Dendritic cell treated with granulocyte-macrophage colony-stimulating factor and Interleukin-4, amounts not matched to agents 40 ng/mL and 50 ng/mL, for 4 days (primary cell): ENCODE measurements around the gene TDRD3.

Source experiments
- H3K27ac Mint-ChIP-seq: one replicate; pipeline ENCODE4 v1.8.0; 2022; ENCODE audit warnings: mild to moderate bottlenecking, mixed read lengths
- H3K27me3 Mint-ChIP-seq: one replicate; pipeline ENCODE4 v1.8.0; 2022; ENCODE audit warnings: mild to moderate bottlenecking, mixed read lengths
- H3K36me3 Mint-ChIP-seq: one replicate; pipeline ENCODE4 v1.8.0; 2022; ENCODE audit warnings: low read depth, mixed read lengths
- H3K4me1 Mint-ChIP-seq: one replicate; pipeline ENCODE4 v1.8.0; 2022; ENCODE audit warnings: low read depth, mixed read lengths
- H3K4me3 Mint-ChIP-seq: one replicate; pipeline ENCODE4 v1.8.0; 2022; ENCODE audit warnings: mild to moderate bottlenecking, moderate library complexity, mixed read lengths
- H3K9me3 Mint-ChIP-seq: one replicate; pipeline ENCODE4 v1.8.0; 2022; ENCODE audit warnings: mixed read lengths
- intact Hi-C: fragments of 100-400 bp; cut with micrococcal nuclease; formaldehyde crosslinking; loops from one replicate; pipeline ENCODE4 v1.15.0; 2022

The TDRD3 gene

GRCh38 chr13:60584976-60585375 lies 188.0 kb downstream of the TDRD3 start:
- no peak overlapping the region for H3K4me3 Mint-ChIP-seq
- H3K27ac Mint-ChIP-seq = no peak overlapping the region
- no peaks in the 10 kb centered on the region for H3K36me3 Mint-ChIP-seq
- H3K27me3 Mint-ChIP-seq = no peaks in the 10 kb centered on the region
- H3K4me1 Mint-ChIP-seq = no peaks in the 10 kb centered on the region
- H3K9me3 Mint-ChIP-seq = peaks cover 42% of the 10 kb centered on the region
- intact Hi-C loops = no loop called here

GRCh38 chr13:60590800-60591747 lies 194.1 kb downstream of the TDRD3 start:
- H3K27ac Mint-ChIP-seq = no peak overlapping the region
- intact Hi-C loops = no loop called here
- H3K9me3 Mint-ChIP-seq = peaks cover 13% of the 10 kb centered on the region
- no peaks in the 10 kb centered on the region for H3K27me3 Mint-ChIP-seq
- H3K4me1 Mint-ChIP-seq = no peaks in the 10 kb centered on the region
- no peak overlapping the region for H3K4me3 Mint-ChIP-seq
- H3K36me3 Mint-ChIP-seq = no peaks in the 10 kb centered on the region

- Mint-ChIP-seq H3K36me3 (no peaks in the 10 kb centered on the region), H3K4me3 (no peak overlapping the region), H3K9me3 (no peaks in the 10 kb centered on the region), H3K27me3 (no peaks in the 10 kb centered on the region), H3K4me1 (no peaks in the 10 kb centered on the region), H3K27ac (no peak overlapping the region)
- intact Hi-C loops = no loop called here
Observed at GRCh38 chr13:60603049-60603448, 206.0 kb downstream of the TDRD3 start.

- intact Hi-C loops = no loop called here
- H3K27me3 Mint-ChIP-seq = no peaks in the 10 kb centered on the region
- H3K36me3 Mint-ChIP-seq = no peaks in the 10 kb centered on the region
- no peaks in the 10 kb centered on the region for H3K9me3 Mint-ChIP-seq
- no peaks in the 10 kb centered on the region for H3K4me1 Mint-ChIP-seq
- H3K27ac Mint-ChIP-seq = no peak overlapping the region
- no peak overlapping the region for H3K4me3 Mint-ChIP-seq
Observed at GRCh38 chr13:60604058-60604457, 207.0 kb downstream of the TDRD3 start.

GRCh38 chr13:60608954-60609353 lies 211.9 kb downstream of the TDRD3 start:
- no peak overlapping the region for H3K4me3 Mint-ChIP-seq
- no peaks in the 10 kb centered on the region for H3K27me3 Mint-ChIP-seq
- H3K27ac Mint-ChIP-seq = no peak overlapping the region
- intact Hi-C loops = no loop called here
- H3K9me3 Mint-ChIP-seq = peaks cover 5% of the 10 kb centered on the region
- H3K36me3 Mint-ChIP-seq = no peaks in the 10 kb centered on the region
- no peaks in the 10 kb centered on the region for H3K4me1 Mint-ChIP-seq

GRCh38 chr13:60611523-60611922 lies 214.5 kb downstream of the TDRD3 start:
- H3K36me3 Mint-ChIP-seq = no peaks in the 10 kb centered on the region
- intact Hi-C loops = no loop called here
- peaks cover 5% of the 10 kb centered on the region for H3K9me3 Mint-ChIP-seq
- no peak overlapping the region for H3K27ac Mint-ChIP-seq
- no peak overlapping the region for H3K4me3 Mint-ChIP-seq
- no peaks in the 10 kb centered on the region for H3K4me1 Mint-ChIP-seq
- H3K27me3 Mint-ChIP-seq = no peaks in the 10 kb centered on the region

GRCh38 chr13:60612593-60612992 lies 215.6 kb downstream of the TDRD3 start:
- intact Hi-C loops = no loop called here
- Mint-ChIP-seq H3K27ac (no peak overlapping the region), H3K4me1 (no peaks in the 10 kb centered on the region), H3K36me3 (no peaks in the 10 kb centered on the region), H3K9me3 (peaks cover 5% of the 10 kb centered on the region), H3K27me3 (no peaks in the 10 kb centered on the region), H3K4me3 (no peak overlapping the region)

- H3K27me3 Mint-ChIP-seq = no peaks in the 10 kb centered on the region
- intact Hi-C loops = no loop called here
Observed at GRCh38 chr13:60613080-60613479, 216.1 kb downstream of the TDRD3 start.

GRCh38 chr13:60617991-60618733 lies 221.1 kb downstream of the TDRD3 start:
- intact Hi-C loops = no loop called here
- no peak overlapping the region for H3K4me3 Mint-ChIP-seq
- no peak overlapping the region for H3K27ac Mint-ChIP-seq
- H3K9me3 Mint-ChIP-seq = peaks cover 5% of the 10 kb centered on the region
- no peaks in the 10 kb centered on the region for H3K4me1 Mint-ChIP-seq
- no peaks in the 10 kb centered on the region for H3K36me3 Mint-ChIP-seq
- no peaks in the 10 kb centered on the region for H3K27me3 Mint-ChIP-seq

More at GRCh38 chr13:60613080-60613479, 216.1 kb downstream of the TDRD3 start:
- Mint-ChIP-seq H3K36me3 (no peaks in the 10 kb centered on the region), H3K4me1 (no peaks in the 10 kb centered on the region), H3K27ac (no peak overlapping the region), H3K4me3 (no peak overlapping the region), H3K9me3 (peaks cover 5% of the 10 kb centered on the region)

- H3K27me3 Mint-ChIP-seq = no peaks in the 10 kb centered on the region
Observed at GRCh38 chr13:60619461-60619860, 222.4 kb downstream of the TDRD3 start.

GRCh38 chr13:60620611-60621395 lies 223.8 kb downstream of the TDRD3 start:
- no peaks in the 10 kb centered on the region for H3K27me3 Mint-ChIP-seq
- no peak overlapping the region for H3K4me3 Mint-ChIP-seq
- no peaks in the 10 kb centered on the region for H3K4me1 Mint-ChIP-seq
- intact Hi-C loops = no loop called here
- H3K36me3 Mint-ChIP-seq = no peaks in the 10 kb centered on the region
- H3K9me3 Mint-ChIP-seq = no peaks in the 10 kb centered on the region
- no peak overlapping the region for H3K27ac Mint-ChIP-seq

More at GRCh38 chr13:60619461-60619860, 222.4 kb downstream of the TDRD3 start:
- Mint-ChIP-seq H3K4me1 (no peaks in the 10 kb centered on the region), H3K9me3 (no peaks in the 10 kb centered on the region), H3K27ac (no peak overlapping the region), H3K4me3 (no peak overlapping the region), H3K36me3 (no peaks in the 10 kb centered on the region)
- intact Hi-C loops = no loop called here

- H3K4me1 Mint-ChIP-seq = no peaks in the 10 kb centered on the region
- H3K27me3 Mint-ChIP-seq = no peaks in the 10 kb centered on the region
- no peak overlapping the region for H3K4me3 Mint-ChIP-seq
- H3K36me3 Mint-ChIP-seq = no peaks in the 10 kb centered on the region
- H3K9me3 Mint-ChIP-seq = no peaks in the 10 kb centered on the region
- intact Hi-C loops = no loop called here
- H3K27ac Mint-ChIP-seq = no peak overlapping the region
Observed at GRCh38 chr13:60623151-60623550, 226.1 kb downstream of the TDRD3 start.
